GM12801 (cell line): ENCODE results near the gene CASP6.

Source experiments
- TF ChIP-seq, protein P1 (sequence below): IDR thresholded peaks from one replicate; pipeline ENCODE4 v1.5.1; 2011; ENCODE audit warnings: control low read depth; ENCODE audit not compliant: insufficient read length; ENCODE audit errors: extremely low read depth

The CASP6 gene

DNA sequence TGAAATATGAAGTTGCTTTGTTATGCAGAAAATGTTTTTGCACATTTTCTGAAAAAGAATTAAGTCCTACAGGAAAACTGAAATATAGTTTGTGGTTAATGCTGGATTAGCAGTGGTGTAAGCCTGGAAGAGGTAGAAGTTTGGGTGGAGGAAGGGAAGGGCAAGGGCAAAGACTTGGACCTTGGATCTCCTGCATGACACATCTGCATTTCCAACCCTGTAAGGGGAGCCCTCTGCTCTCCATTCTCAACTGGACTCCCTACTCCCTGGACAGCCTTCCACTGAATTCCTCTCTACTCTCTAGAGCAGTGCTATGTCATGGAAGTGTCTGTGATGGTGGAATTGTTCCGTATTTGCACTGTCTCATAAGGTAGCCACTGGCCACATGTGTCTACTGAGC lies 4.6 kb downstream of the CASP6 start:
- TF ChIP-seq, protein P1, sequence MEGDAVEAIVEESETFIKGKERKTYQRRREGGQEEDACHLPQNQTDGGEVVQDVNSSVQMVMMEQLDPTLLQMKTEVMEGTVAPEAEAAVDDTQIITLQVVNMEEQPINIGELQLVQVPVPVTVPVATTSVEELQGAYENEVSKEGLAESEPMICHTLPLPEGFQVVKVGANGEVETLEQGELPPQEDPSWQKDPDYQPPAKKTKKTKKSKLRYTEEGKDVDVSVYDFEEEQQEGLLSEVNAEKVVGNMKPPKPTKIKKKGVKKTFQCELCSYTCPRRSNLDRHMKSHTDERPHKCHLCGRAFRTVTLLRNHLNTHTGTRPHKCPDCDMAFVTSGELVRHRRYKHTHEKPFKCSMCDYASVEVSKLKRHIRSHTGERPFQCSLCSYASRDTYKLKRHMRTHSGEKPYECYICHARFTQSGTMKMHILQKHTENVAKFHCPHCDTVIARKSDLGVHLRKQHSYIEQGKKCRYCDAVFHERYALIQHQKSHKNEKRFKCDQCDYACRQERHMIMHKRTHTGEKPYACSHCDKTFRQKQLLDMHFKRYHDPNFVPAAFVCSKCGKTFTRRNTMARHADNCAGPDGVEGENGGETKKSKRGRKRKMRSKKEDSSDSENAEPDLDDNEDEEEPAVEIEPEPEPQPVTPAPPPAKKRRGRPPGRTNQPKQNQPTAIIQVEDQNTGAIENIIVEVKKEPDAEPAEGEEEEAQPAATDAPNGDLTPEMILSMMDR, result no peak

DNA sequence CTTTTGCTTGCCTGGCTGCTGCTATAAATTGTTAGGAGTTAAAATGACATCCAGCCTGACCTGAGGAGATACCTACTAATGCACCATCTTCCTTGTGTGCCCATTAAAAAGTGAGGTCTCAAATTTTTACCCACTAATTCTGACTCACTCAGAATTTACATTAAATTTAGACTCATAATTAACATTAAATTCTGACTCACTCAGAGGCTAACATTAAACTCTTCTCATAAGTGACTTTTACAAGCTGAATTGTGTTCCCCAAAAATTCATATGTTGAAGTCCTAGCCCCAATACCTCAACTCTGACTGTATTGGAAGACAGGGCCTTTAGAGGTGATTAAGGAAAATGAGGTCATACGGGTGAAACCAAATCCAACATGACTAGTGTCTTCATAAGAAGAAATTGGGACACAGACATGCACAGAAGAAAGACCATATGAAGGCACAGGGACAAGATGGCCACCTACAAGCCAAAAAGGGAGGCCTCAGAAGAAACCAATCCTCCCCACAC lies 11.8 kb downstream of the CASP6 start:
- TF ChIP-seq, protein P1, result no peak

DNA sequence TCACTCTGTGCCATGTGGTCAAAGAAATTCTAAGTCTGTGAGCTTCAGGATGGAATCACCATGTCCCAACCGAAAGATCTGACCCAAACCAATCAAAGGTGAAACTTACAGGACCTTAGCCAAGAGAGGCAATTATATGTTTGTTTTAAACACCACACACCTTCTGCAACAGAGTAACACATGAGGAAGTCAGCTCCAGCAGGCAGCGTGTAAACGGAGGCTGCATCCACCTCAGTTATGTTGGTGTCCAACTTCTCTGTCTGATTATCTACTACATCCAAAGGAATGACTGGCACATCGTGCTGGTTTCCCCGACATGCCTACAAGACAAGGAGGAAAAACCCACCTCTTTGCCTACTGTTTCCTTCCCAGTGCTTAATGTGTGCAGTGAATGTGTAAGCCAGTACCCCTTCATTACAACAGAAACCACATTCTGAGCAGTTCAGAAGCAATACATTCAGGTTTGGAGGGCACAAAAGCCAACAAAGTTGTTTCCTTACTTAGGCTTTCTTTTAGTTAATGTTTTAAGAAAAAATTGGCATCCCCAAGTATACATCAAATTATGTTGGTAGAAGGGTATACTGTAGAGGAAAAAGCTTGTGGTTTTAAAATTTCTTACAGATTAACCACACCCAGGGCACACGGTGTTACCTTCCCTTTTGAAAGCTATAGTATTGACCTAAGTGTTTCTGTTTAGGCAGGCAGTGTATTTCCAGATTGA lies 12.4 kb downstream of the CASP6 start:
- TF ChIP-seq, protein P1, result no peak

DNA sequence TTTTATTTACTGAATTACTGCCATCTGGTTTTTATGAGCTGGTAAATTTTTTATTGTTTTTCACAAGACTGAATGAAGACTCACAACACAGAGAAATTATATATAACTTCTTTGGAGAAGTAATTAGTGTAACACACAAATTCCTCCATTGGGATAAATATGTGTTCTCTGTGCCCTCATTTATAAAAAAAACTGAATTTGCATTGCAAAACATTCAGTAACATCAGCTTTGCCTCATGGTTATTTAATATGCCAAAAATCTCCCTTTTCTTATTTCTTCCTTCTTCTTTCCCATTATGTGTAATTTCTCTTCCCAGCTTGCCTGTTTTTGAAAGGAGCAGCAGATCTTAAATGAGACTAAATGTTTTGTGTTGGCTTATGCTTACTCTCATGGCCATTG lies 18.5 kb downstream of the CASP6 start:
- TF ChIP-seq, protein P1, result no peak

DNA sequence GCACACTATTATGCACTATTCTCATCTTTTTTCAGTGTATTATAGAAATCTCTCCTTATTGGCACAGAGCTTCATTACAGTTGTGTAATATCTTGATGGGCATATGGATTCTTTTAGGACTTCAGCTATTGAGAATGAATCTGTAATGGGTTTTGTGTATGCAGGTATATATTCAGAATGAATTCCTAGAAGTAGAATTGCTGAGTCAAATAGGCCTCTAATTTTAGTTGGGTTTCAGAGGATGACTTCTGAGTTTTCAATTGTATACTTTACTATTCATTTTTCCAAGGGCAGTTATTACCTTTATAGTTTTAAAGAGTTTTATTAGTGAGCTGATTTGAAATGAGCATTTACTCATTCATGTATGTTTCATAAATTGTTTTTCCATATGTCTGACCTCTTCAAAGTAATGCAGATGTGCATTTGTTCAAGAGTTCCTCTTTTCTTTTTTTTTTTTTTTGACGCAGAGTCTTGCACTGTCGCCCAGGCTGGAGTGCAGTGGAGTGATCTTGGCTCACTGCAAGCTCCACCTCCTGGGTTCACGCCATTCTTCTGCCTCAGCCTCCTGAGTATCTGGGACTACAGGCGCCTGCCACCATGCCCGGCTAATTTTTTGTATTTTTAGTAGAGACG lies 19.5 kb downstream of the CASP6 start:
- TF ChIP-seq, protein P1, result no peak

DNA sequence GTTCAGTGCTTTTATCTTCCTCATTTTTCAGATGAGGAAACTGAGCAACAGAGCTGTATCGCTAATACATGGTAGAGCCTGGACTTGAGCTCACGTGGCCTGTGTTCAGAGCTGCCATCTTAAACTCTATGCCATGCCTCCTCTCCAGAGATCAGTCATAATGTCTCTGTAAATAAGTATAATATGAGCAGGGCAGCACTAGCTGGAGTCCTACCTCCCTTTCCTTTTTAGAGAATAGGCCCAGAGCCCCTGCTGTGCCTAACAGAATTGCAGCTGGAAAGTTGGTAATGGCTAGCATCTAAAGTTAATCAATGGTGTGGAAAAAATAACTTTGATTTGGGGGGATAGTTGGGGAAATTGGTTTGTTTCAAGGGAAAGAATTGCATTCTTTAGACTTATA lies 20.4 kb downstream of the CASP6 start:
- TF ChIP-seq, protein P1, result no peak

DNA sequence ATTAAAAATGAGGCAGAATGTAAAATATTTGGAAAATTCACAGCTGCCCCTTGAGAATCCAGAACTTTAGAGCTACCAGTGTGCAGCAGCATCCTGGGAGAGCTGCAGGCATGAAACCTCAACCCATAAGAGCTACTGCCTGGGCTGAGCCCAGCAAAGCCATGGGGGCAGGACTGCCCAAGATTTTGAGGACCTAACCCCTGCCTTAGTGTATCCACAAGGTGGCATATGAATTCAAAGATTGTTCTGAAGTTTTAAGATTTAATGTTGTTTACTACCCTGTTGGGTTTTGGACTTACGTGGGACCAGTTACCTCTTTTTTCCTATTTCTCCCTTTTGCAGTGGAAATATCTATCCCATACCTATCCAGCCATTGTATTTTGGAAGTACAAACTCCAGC lies 26.4 kb downstream of the CASP6 start:
- TF ChIP-seq, protein P1, result no peak
